Sigmoid colon (tissue), 4 donors: ENCODE results near the gene HIF1A.

Experiments
- CTCF ChIP-seq, 4 experiments: fragments of 450-650 bp in 3 of 4; fragments of 200-600 bp in 1 of 4; IDR thresholded peaks; one replicate each; pipeline ENCODE4 v1.5.1; 2016 to 2019; ENCODE audit warnings: antibody characterized with exemption in 4 of 4, mild to moderate bottlenecking in 3 of 4, moderate library complexity in 2 of 4
- EP300 ChIP-seq, 4 donors: sonication (generic); formaldehyde crosslinking; IDR thresholded peaks; one replicate each; pipeline ENCODE4 v1.6.1; 2017; ENCODE audit warnings: antibody characterized with exemption in 4 of 4
- POLR2A ChIP-seq, 2 donors: fragments of 450-650 bp; IDR thresholded peaks; one replicate each; pipeline ENCODE4 v1.6.1; 2016; ENCODE audit warnings: antibody characterized with exemption in 2 of 2, mild to moderate bottlenecking in 2 of 2, moderate library complexity in 2 of 2

- no peak for TF ChIP-seq EP300 (IDR thresholded peaks at IDR 0.05)
- TF ChIP-seq CTCF (IDR thresholded peaks at IDR 0.05), result no peak
- no peak for TF ChIP-seq POLR2A (IDR thresholded peaks at IDR 0.05)
Observed at GRCh38 chr14:61648377-61648776, 46.9 kb upstream of the HIF1A start.
